GM13976 (cell line): Measurements from ENCODE around the gene WTIP.

Experiments
- DNase-seq: peaks from one replicate; pipeline ENCODE4 v3.0.0; 2012; ENCODE audit warnings: low spot score
- in situ Hi-C: fragments of 300-500 bp; cut with MboI; formaldehyde crosslinking; loops from one replicate; pipeline ENCODE4 v1.12.0; 2022; ENCODE audit warnings: low sequenced_read_pairs, mixed read lengths, inconsistent platforms; ENCODE audit not compliant: unreplicated experiment
- TF ChIP-seq, protein P1 (sequence below): IDR thresholded peaks from 2 replicates; pipeline ENCODE4 v1.5.1; 2012; ENCODE audit warnings: borderline replicate concordance, mild to moderate bottlenecking; ENCODE audit not compliant: insufficient read depth; ENCODE audit errors: extremely low read depth, missing control alignments, control extremely low read depth

Gene WTIP

DNA sequence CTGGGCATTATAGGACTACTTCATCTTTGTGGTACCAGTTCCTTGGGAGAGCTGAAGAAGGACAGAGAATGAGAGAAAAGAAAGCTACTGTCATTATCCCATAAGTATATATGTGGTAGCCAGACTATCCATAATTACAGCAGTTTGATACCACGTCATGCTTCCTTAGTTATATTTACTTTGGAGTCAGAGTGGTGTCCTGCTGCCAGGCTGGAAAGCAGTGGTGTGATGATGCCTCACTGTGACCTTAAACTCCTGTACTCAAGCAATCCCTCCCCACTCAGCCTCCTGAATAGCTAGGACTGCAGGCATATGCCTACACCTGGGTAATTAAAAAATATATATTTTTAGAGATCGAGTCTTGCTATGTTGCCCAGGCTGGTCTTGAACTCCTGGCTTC, 57.8 kb downstream of the WTIP start:
- no peak for DNase-seq
- in situ Hi-C loops = no loop called here
- TF ChIP-seq, protein P1, sequence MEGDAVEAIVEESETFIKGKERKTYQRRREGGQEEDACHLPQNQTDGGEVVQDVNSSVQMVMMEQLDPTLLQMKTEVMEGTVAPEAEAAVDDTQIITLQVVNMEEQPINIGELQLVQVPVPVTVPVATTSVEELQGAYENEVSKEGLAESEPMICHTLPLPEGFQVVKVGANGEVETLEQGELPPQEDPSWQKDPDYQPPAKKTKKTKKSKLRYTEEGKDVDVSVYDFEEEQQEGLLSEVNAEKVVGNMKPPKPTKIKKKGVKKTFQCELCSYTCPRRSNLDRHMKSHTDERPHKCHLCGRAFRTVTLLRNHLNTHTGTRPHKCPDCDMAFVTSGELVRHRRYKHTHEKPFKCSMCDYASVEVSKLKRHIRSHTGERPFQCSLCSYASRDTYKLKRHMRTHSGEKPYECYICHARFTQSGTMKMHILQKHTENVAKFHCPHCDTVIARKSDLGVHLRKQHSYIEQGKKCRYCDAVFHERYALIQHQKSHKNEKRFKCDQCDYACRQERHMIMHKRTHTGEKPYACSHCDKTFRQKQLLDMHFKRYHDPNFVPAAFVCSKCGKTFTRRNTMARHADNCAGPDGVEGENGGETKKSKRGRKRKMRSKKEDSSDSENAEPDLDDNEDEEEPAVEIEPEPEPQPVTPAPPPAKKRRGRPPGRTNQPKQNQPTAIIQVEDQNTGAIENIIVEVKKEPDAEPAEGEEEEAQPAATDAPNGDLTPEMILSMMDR = no peak

DNA sequence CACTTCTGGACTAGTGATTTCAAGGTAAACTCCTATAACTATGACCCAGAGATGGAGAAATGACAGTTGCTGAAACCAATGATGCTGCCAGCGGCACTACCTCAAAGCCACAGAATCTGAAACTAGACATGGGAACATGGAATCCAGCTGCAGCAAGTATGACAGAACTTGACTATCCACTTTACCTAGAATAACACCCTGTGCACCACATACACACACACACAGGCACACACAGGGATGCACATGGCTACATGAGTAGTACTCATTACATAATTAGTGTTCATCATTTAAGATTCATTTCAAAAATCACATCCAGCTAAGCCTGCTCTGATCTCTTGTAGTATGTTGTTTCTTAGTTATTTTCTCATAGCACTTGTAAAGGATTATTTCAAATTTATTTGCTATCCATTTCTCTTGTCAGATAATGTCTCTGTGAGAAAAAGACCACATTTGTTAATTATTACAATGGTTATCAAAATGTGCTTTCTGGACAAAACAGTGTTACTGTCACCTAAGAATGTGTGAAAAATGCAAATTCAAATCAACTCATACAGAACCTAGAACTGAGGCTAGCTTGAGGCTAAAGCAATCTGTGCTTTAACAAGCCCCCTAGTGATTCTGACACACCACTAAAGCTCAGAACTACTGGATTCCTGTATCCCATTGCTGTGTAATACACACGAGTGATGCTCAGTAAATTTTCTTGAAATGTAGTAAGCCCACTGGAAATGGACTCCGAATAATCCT, 59.4 kb downstream of the WTIP start:
- no peak for DNase-seq
- in situ Hi-C loops = no loop called here
- TF ChIP-seq, protein P1 = no peak

DNA sequence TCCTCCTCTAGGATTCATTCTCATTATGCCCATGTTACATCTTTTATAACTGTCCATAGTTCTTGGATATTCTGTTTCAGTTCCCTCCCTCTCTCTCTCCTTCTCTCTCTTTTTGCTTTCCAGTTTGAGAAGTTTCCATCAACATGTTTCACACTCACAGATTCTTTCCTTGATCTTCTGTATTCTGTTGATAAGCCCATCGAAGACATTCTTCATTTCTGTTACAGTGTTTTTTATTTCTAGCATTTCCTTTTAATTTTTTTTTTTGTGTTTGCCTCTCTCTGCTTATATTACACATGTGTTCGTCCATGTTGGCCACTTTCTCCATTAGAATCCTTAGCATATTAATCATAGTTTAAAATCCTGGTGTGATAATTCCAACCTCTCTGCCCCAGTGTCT, 68.3 kb downstream of the WTIP start:
- in situ Hi-C loops = no loop called here
- TF ChIP-seq, protein P1 = no peak
- DNase-seq = no peak

DNA sequence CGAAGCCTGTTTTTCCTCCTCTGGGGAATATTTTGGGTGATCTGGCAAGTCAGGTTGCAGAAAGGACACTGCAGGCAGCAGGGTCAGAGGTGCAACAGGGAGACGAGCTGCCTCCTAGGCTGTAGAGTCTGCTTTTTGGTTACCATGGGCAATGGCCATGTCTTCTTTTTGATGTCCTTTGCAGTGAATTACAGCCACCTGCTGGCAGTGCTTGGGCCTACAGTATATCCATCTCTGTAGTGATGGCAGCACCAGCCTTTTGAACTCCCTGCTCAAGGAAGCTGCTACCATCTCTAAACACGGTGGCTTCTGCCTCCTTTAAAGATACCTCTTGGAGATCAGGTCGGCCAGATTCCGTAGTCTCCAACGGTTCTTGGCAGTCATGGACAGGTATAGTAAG, 73.9 kb downstream of the WTIP start:
- no peak for DNase-seq
- TF ChIP-seq, protein P1 = no peak
- in situ Hi-C loops = no loop called here

DNA sequence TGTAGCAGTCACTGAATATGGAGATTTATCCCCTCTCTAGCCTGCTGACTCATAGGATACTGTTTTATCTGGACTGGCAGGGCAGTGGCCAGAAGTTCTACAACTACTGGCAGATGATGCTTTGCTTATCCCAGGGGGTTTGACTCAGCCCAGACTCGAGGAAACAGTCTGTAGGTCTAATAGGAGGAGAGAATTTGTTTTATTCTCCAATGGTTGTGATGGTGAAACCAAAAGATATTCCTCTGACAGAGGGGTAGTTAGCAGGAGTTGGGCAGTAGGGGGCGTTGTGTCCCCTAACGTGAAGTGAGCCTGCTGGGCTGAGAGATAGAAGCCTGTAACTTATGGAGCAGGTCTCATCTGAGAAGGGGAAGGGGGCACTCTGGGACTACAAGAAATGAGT, 74.9 kb downstream of the WTIP start:
- in situ Hi-C loops = no loop called here
- TF ChIP-seq, protein P1 = no peak
- no peak for DNase-seq

DNA sequence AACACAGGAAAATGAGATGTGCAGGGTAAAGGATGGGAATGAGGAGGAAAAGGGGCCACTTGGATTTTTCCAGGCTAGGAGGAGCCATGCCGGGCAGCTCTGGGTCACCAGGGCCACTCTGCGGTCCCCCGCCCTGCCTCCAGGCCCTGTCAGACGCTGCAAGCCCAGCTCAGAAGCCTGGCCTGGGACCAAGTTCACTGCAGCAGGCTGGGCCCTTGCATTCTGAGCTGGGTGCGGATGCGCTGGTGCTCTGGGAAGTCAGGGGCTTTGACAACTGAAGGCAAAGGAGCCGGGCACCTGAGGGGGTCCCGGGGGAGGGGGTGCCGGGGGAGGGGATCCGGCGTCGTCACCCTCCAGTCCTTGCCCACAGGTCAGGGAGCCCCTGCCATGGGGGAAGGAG, 77.5 kb downstream of the WTIP start:
- in situ Hi-C loops = no loop called here
- DNase-seq = no peak
- TF ChIP-seq, protein P1 = no peak

DNA sequence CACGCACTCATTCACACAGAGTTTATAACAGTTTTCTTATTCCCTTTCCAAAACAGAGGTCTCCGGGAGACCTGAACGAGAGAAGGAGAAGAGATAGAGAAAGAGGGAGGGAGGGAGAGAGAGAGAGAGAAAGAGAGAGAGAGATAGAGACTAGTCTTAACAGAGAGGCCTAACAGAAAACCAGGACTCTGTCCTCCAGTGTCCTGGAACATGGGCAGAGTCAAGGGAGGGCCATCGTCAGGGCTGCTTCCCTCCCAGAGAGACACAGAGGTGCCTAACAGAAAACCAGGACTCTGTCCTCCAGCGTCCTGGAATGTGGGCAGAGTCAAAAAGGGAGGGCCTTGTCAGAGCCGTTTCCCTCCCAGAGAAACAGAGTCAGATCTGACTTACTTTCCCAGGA, 78.7 kb downstream of the WTIP start:
- in situ Hi-C loops = no loop called here
- no peak for DNase-seq
- TF ChIP-seq, protein P1 = no peak
